Measurements from ENCODE around the gene DOCK6. TPM values are rescaled to one million over a fixed set of nuclear protein-coding genes. Genes with fewer than 3 reads are reported as not detected.

The DOCK6 gene
- total and polyA plus RNA-seq, 2 of the 13 experiments (the other 11 are each of a cell fraction or from before 2014, with no cell fraction given) = 5.4 to 38.1 TPM

DNA sequence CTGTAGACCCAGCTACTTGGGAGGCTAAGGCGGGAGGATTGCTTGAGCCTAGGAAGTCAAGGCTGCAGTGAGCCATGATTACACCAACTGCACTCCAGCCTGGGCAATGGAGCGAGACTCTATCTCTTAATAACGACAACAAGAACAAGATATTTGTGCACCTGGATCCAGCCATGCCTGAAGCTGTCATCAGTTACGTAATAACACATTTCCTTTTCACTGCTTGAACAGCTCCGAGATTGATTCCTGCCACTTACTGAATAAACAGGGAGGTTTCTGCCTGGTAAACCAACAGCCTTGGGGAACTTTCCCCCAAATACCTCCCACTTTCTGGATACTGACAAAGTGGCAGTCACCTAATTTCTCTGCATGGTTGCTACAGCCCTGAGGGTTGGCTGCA is 70.4 kb downstream of the DOCK6 start:
- WGBS (ENCODE audit: low lambda C conversion rate) = 83% methylated on average over 5 of the region's 5 CpGs
- TF ChIP-seq MEF2D (CRISPR knock-in tag; IDR thresholded peaks at IDR 0.05) = no peak
- peak; percentile 100 for TF ChIP-seq ZNF329 (CRISPR knock-in tag; IDR thresholded peaks at IDR 0.05; ENCODE audit: low read depth)
- TF ChIP-seq RORA (CRISPR knock-in tag; IDR thresholded peaks at IDR 0.05) = no peak
- peak; percentile 25; the same call in 1 of the 2 replicates for TF ChIP-seq CEBPB (IDR thresholded peaks at IDR 0.05; ENCODE audit: borderline replicate concordance, low read depth, low read length)
- TF ChIP-seq ZMYM3 (CRISPR knock-in tag; IDR thresholded peaks at IDR 0.05) = peak; percentile 57; the same call in 1 of the 2 replicates
- TF ChIP-seq, protein P1, sequence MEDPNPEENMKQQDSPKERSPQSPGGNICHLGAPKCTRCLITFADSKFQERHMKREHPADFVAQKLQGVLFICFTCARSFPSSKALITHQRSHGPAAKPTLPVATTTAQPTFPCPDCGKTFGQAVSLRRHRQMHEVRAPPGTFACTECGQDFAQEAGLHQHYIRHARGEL (CRISPR knock-in tag; IDR thresholded peaks at IDR 0.05) = no peak
- no peak for TF ChIP-seq ZNF747 (CRISPR knock-in tag; IDR thresholded peaks at IDR 0.05; ENCODE audit: borderline replicate concordance)
- in situ Hi-C loops (cut with HindIII; ENCODE audit: extremely low pct_ligation_motif_present, low pct_unique_long_range_greater_than_20kb) = no loop called here
- CTCF ChIA-PET (ENCODE audit: low intra/inter-chr PET ratio, low total read pairs) = no interaction called here
- no peak overlapping the region for H2AFZ ChIP-seq (ENCODE audit: low read length)
- ATAC-seq (no peak), FAIRE-seq (no peak), DNase-seq (ENCODE audit: low spot score) (no peak)
- intact Hi-C loops (cut with micrococcal nuclease; ENCODE audit: unreplicated experiment) = no loop called here
- no peaks in the 10 kb centered on the region for H4K20me1 ChIP-seq (ENCODE audit: insufficient read depth, low read length)
- H3K27ac ChIP-seq (ENCODE audit: extremely low read length, insufficient read depth, low read length) = no peak overlapping the region
- no peak overlapping the region for H3K4me3 ChIP-seq (replicated peaks in 1 of 3; ENCODE audit: insufficient read depth in 1 of 3, low read depth in 2 of 3, low read length in 3 of 3)
- H3K9me3 ChIP-seq (ENCODE audit: low read length) = no peaks in the 10 kb centered on the region
- H3K36me3 ChIP-seq (replicated peaks in 1 of 2; ENCODE audit: control insufficient read depth in 1 of 2, insufficient read depth in 2 of 2, low read length in 2 of 2) = 0 out of 5 replicates have a peak, but pooled peaks cover 0 to 8% of the 10 kb centered on the region in 2 experiments
- no TSS peak for BruUV-seq (replicated peaks)
- H3K4me1 ChIP-seq (ENCODE audit: insufficient read depth, low read length) = peaks cover 13% of the 10 kb centered on the region
- H3K4me2 ChIP-seq (ENCODE audit: low read depth, low read length) = no peak overlapping the region
- H3K27me3 ChIP-seq (ENCODE audit: control insufficient read depth in 1 of 2, insufficient read depth in 2 of 2, low read length in 2 of 2) = no peaks in the 10 kb centered on the region; a peak in 1 of 5 replicates
- POLR2A ChIA-PET = no interaction called here
- no peak overlapping the region for H3K9ac ChIP-seq (ENCODE audit: insufficient read depth, low read depth, low read length)
- no peaks in the 10 kb centered on the region for H3K79me2 ChIP-seq (ENCODE audit: insufficient read depth, low read length)

DNA sequence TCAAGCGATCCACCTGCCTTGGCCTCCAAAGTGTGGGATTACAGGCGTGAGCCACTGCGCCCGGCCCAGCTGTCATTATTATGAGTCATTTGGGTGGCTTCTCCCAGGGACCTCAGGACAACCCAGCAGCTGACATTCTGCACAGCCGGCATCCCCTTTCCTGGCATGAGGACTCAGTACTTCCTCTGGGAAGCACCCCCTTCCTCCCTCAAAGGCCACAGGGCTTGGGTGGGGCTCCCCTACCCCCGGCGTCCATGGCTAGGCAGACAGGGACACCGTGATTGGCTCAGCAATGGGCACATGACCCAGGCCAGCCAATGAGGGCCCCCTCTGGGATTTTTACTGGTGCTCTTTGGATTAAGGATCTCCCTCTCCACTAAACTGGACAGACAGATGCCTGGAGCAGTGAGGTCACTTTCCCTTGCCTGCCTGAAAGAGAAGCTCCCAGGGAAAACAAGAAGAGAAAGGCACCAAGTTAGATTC is 71.0 kb downstream of the DOCK6 start:
- Histone ChIP-seq H3K79me2 (ENCODE audit: insufficient read depth, low read length) (no peaks in the 10 kb centered on the region), H3K36me3 (replicated peaks in 1 of 2; ENCODE audit: control insufficient read depth in 1 of 2, insufficient read depth in 2 of 2, low read length in 2 of 2) (0 out of 5 replicates have a peak, but pooled peaks cover 0 to 8% of the 10 kb centered on the region in 2 experiments), H4K20me1 (ENCODE audit: insufficient read depth, low read length) (no peaks in the 10 kb centered on the region), H3K27me3 (ENCODE audit: control insufficient read depth in 1 of 2, insufficient read depth in 2 of 2, low read length in 2 of 2) (no peaks in the 10 kb centered on the region), H3K4me3 (replicated peaks in 1 of 3; ENCODE audit: insufficient read depth in 1 of 3, low read depth in 2 of 3, low read length in 3 of 3) (no peak overlapping the region), H2AFZ (ENCODE audit: low read length) (no peak overlapping the region), H3K4me1 (ENCODE audit: insufficient read depth, low read length) (peaks cover 9% of the 10 kb centered on the region), H3K9me3 (ENCODE audit: low read length) (no peaks in the 10 kb centered on the region), H3K4me2 (ENCODE audit: low read depth, low read length) (no peak overlapping the region), H3K27ac (ENCODE audit: extremely low read length, insufficient read depth, low read length) (no peak overlapping the region), H3K9ac (ENCODE audit: insufficient read depth, low read depth, low read length) (no peak overlapping the region)
- no TSS peak for BruUV-seq (replicated peaks)
- peak; percentile 68 for TF ChIP-seq NFYB (CRISPR knock-in tag; IDR thresholded peaks at IDR 0.05)
- no peak for TF ChIP-seq RORA (CRISPR knock-in tag; IDR thresholded peaks at IDR 0.05)
- no peak for TF ChIP-seq ATRX (CRISPR knock-in tag; IDR thresholded peaks at IDR 0.05; ENCODE audit: borderline replicate concordance)
- TF ChIP-seq THAP11 (CRISPR knock-in tag; IDR thresholded peaks at IDR 0.05) = no peak
- TF ChIP-seq, protein P2, sequence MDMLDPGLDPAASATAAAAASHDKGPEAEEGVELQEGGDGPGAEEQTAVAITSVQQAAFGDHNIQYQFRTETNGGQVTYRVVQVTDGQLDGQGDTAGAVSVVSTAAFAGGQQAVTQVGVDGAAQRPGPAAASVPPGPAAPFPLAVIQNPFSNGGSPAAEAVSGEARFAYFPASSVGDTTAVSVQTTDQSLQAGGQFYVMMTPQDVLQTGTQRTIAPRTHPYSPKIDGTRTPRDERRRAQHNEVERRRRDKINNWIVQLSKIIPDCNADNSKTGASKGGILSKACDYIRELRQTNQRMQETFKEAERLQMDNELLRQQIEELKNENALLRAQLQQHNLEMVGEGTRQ (IDR thresholded peaks at IDR 0.05; ENCODE audit: low read depth, low read length) = peak; percentile 41
- TF ChIP-seq, protein P2 (CRISPR knock-in tag; IDR thresholded peaks at IDR 0.05; ENCODE audit: borderline replicate concordance) = peak; percentile 82; the same call in 1 of the 2 replicates
- TF ChIP-seq NFYC (CRISPR knock-in tag; IDR thresholded peaks at IDR 0.05) = peak; percentile 77
- TF ChIP-seq, protein P3, sequence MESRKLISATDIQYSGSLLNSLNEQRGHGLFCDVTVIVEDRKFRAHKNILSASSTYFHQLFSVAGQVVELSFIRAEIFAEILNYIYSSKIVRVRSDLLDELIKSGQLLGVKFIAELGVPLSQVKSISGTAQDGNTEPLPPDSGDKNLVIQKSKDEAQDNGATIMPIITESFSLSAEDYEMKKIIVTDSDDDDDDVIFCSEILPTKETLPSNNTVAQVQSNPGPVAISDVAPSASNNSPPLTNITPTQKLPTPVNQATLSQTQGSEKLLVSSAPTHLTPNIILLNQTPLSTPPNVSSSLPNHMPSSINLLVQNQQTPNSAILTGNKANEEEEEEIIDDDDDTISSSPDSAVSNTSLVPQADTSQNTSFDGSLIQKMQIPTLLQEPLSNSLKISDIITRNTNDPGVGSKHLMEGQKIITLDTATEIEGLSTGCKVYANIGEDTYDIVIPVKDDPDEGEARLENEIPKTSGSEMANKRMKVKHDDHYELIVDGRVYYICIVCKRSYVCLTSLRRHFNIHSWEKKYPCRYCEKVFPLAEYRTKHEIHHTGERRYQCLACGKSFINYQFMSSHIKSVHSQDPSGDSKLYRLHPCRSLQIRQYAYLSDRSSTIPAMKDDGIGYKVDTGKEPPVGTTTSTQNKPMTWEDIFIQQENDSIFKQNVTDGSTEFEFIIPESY (CRISPR knock-in tag; IDR thresholded peaks at IDR 0.05) = no peak
- no peak for FAIRE-seq
- ChIA-PET CTCF (ENCODE audit: low intra/inter-chr PET ratio, low total read pairs) (no interaction called here), POLR2A (no interaction called here)
- in situ Hi-C loops (cut with HindIII; ENCODE audit: extremely low pct_ligation_motif_present, low pct_unique_long_range_greater_than_20kb) (no loop called here), intact Hi-C loops (cut with micrococcal nuclease; ENCODE audit: unreplicated experiment) (no loop called here)
- WGBS (ENCODE audit: low lambda C conversion rate) = 97% methylated on average over 4 of the region's 8 CpGs
- no peak for DNase-seq (ENCODE audit: low spot score)
- peak; percentile 44 for ATAC-seq

Data from HepG2 (cell line).